HepG2 (cell line): ENCODE measurements around the gene LCAT. TPM values are rescaled to one million over a fixed set of nuclear protein-coding genes. Genes with fewer than 3 reads are reported as not detected.

Experiments used
- MAF1 ChIP-seq: sonication (generic); formaldehyde crosslinking; IDR thresholded peaks from 2 replicates; pipeline ENCODE4 v1.5.0; 2020; ENCODE audit warnings: missing genetic modification reagents, borderline replicate concordance
- MYNN ChIP-seq: sonication (generic); formaldehyde crosslinking; IDR thresholded peaks from 2 replicates; pipeline ENCODE4 v1.4.0; 2020; ENCODE audit warnings: mild to moderate bottlenecking, low read depth, missing genetic modification reagents
- NFATC3 ChIP-seq: sonication (generic); formaldehyde crosslinking; IDR thresholded peaks from 2 replicates; pipeline ENCODE4 v1.5.1; 2020; ENCODE audit warnings: mild to moderate bottlenecking, missing genetic modification reagents
- NONO ChIP-seq, 2 experiments: fragments of 450-650 bp in 1 of 2; sonication (generic) in 1 of 2; formaldehyde crosslinking in 1 of 2; IDR thresholded peaks in 1 of 2; conservative IDR thresholded peaks in 1 of 2; 2 replicates each; pipeline versions ENCODE4 v1.6.1 to v1.8.0; 2017 to 2022; ENCODE audit warnings: mild to moderate bottlenecking in 1 of 2, missing genetic modification reagents in 1 of 2, moderate library complexity in 1 of 2
- PAX8 ChIP-seq: sonication (generic); formaldehyde crosslinking; IDR thresholded peaks from 2 replicates; pipeline ENCODE4 v1.8.0; 2022; ENCODE audit warnings: mild to moderate bottlenecking, missing genetic modification reagents, borderline replicate concordance
- SCMH1 ChIP-seq: sonication (generic); formaldehyde crosslinking; IDR thresholded peaks from 2 replicates; pipeline ENCODE4 v1.9.0; 2021; ENCODE audit warnings: missing genetic modification reagents, mild to moderate bottlenecking, borderline replicate concordance
- SRSF9 ChIP-seq: fragments of 200-400 bp; formaldehyde crosslinking; IDR thresholded peaks from 2 replicates; pipeline ENCODE4 v1.6.1; 2018; ENCODE audit warnings: borderline replicate concordance, mild to moderate bottlenecking, low read depth, low read length; ENCODE audit not compliant: insufficient read depth, poor library complexity, severe bottlenecking
- ZFP82 ChIP-seq: sonication (generic); formaldehyde crosslinking; IDR thresholded peaks from 2 replicates; pipeline ENCODE4 v1.5.1; 2020; ENCODE audit warnings: mild to moderate bottlenecking, missing genetic modification reagents, borderline replicate concordance
- ZKSCAN5 ChIP-seq: sonication (generic); formaldehyde crosslinking; IDR thresholded peaks from 2 replicates; pipeline ENCODE4 v1.5.1; 2020; ENCODE audit warnings: mild to moderate bottlenecking, missing genetic modification reagents
- ZNF101 ChIP-seq: sonication (generic); formaldehyde crosslinking; IDR thresholded peaks from 2 replicates; pipeline ENCODE4 v1.4.0; 2020; ENCODE audit warnings: mild to moderate bottlenecking, low read depth, missing genetic modification reagents, borderline replicate concordance
- ZNF235 ChIP-seq: sonication (generic); formaldehyde crosslinking; IDR thresholded peaks from 2 replicates; pipeline ENCODE4 v1.8.1; 2023; ENCODE audit warnings: mild to moderate bottlenecking, missing genetic modification reagents, borderline replicate concordance
- ZNF274 ChIP-seq: sonication (generic); formaldehyde crosslinking; IDR thresholded peaks from 2 replicates; pipeline ENCODE4 v1.5.1; 2020; ENCODE audit warnings: mild to moderate bottlenecking, missing genetic modification reagents
- ZNF292 ChIP-seq: sonication (generic); formaldehyde crosslinking; IDR thresholded peaks from 2 replicates; pipeline ENCODE4 v1.8.1; 2022; ENCODE audit warnings: mild to moderate bottlenecking, low read depth, missing genetic modification reagents, borderline replicate concordance
- ZNF460 ChIP-seq: sonication (generic); formaldehyde crosslinking; IDR thresholded peaks from 2 replicates; pipeline ENCODE4 v1.5.1; 2020; ENCODE audit warnings: missing genetic modification reagents, mild to moderate bottlenecking, borderline replicate concordance
- ZNF674 ChIP-seq: sonication (generic); formaldehyde crosslinking; IDR thresholded peaks from 2 replicates; pipeline ENCODE4 v1.5.0; 2020; ENCODE audit warnings: low read depth, mild to moderate bottlenecking, missing genetic modification reagents
- ZSCAN22 ChIP-seq: sonication (generic); formaldehyde crosslinking; IDR thresholded peaks from 2 replicates; pipeline ENCODE4 v1.4.0; 2020; ENCODE audit warnings: mild to moderate bottlenecking, missing genetic modification reagents
- polyA plus RNA-seq, 8 experiments: library from polyadenylated mRNA; depleted of rRNA in 3 of 8; stranded (reverse) in 7 of 8; unstranded in 1 of 8; fragments of >200 nt; fragmentation: Illumina TruSeq in 4 of 8; extraction: Trizol in 4 of 8; gene quantifications; 2 replicates each; pipeline versions ENCODE4 v1.2.1 to v1.2.3, GENCODE V29; 2011 to 2016; ENCODE audit warnings: low read depth in 4 of 8, missing spikeins in 1 of 8, mixed read lengths in 1 of 8; ENCODE audit not compliant: insufficient read depth in 1 of 8
- total RNA-seq, 5 experiments: library from RNA; depleted of rRNA; stranded (reverse); fragments of >200 nt; fragmentation: Illumina TruSeq; extraction: Trizol; gene quantifications; 2 replicates each; pipeline ENCODE4 v1.2.3, GENCODE V29; 2016; ENCODE audit warnings: low read depth in 1 of 5
- TF ChIP-seq, protein P1 (sequence below): IDR thresholded peaks from 2 replicates; pipeline ENCODE4 v1.6.1; 2016
- TF ChIP-seq, protein P2 (sequence below): sonication (generic); formaldehyde crosslinking; IDR thresholded peaks from 2 replicates; pipeline ENCODE4 v1.4.0; 2020; ENCODE audit warnings: missing genetic modification reagents
- TF ChIP-seq, protein P3 (sequence below): sonication (generic); formaldehyde crosslinking; IDR thresholded peaks from 2 replicates; pipeline ENCODE4 v1.5.0; 2020; ENCODE audit warnings: mild to moderate bottlenecking, missing genetic modification reagents, moderate library complexity
- TF ChIP-seq, protein P4 (sequence below): sonication (generic); formaldehyde crosslinking; conservative IDR thresholded peaks from 2 replicates; pipeline ENCODE4 v1.4.0; 2020; ENCODE audit warnings: missing genetic modification reagents

Gene LCAT
- total and polyA plus RNA-seq, 2 of the 13 experiments (the other 11 are each of a cell fraction or from before 2014, with no cell fraction given), result 36.1 to 38.9 TPM

DNA sequence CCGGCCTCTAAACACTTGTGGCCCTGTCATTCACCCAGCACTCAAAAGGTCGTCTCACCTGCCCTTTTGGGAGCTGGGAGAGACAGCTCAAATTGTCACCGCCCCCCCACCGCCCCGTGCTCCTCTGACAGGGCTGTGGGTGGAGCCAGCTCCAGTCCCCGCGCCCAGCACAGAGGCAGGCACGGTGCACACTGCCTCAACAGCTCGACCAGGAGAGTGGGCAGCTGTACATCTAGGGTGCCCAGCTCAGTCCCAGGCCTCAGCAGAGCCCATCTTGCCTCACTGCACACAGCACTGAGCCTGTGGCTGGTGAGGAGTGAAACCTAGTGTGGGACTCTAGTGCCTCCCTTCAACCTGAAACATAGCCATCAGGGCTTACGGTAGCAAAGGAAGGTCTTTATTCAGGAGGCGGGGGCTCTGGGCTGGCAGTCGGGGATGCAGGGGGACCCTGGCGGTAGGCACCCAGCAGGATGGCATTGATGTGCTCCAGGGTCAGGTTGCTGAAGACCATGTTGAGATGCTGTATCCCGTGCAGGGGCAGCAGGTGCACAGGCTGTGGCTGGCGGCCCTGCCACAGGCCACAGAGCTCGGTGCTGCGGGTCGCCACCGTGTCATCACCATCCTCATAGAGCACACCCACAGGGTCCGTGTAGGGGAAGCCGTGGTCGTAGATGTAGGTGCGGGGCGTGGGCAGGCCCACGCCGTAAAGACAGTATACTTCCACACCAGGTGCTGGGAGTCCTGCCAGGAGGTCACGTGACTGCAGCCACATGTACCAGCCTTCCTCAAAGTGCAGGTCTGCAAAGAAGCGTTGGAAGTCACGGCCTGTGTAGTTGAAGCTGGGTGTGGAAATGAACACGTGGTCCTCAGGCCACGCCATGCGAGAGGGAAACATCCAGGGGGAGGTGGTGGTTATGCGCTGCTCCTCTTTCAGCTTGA, 4.1 kb downstream of the LCAT start (continued):
- TF ChIP-seq SRSF9 (no peak), ZSCAN22 (no peak), NFATC3 (no peak), PAX8 (no peak), ZNF674 (no peak), ZNF292 (CRISPR knock-in tag) (no peak), ZFP82 (CRISPR knock-in tag) (no peak), NONO (IDR thresholded peaks at IDR 0.05) (no peak), NONO (CRISPR knock-in tag; conservative IDR thresholded peaks at IDR 0.05) (0 out of 2 replicates have a peak, but pooled peaks have one; percentile 54), ZNF460 (CRISPR knock-in tag) (no peak), ZNF101 (CRISPR knock-in tag) (no peak), MAF1 (CRISPR knock-in tag) (no peak), MYNN (CRISPR knock-in tag) (no peak), ZNF235 (CRISPR knock-in tag) (no peak), SCMH1 (no peak), ZNF274 (CRISPR knock-in tag) (peak; percentile 64; the same call in 1 of the 2 replicates), ZKSCAN5 (CRISPR knock-in tag) (no peak)
- TF ChIP-seq, protein P1, sequence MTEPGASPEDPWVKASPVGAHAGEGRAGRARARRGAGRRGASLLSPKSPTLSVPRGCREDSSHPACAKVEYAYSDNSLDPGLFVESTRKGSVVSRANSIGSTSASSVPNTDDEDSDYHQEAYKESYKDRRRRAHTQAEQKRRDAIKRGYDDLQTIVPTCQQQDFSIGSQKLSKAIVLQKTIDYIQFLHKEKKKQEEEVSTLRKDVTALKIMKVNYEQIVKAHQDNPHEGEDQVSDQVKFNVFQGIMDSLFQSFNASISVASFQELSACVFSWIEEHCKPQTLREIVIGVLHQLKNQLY (CRISPR knock-in tag), result no peak
- TF ChIP-seq, protein P2, sequence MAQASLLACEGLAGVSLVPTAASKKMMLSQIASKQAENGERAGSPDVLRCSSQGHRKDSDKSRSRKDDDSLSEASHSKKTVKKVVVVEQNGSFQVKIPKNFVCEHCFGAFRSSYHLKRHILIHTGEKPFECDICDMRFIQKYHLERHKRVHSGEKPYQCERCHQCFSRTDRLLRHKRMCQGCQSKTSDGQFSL, result peak; percentile 85
- TF ChIP-seq, protein P3, sequence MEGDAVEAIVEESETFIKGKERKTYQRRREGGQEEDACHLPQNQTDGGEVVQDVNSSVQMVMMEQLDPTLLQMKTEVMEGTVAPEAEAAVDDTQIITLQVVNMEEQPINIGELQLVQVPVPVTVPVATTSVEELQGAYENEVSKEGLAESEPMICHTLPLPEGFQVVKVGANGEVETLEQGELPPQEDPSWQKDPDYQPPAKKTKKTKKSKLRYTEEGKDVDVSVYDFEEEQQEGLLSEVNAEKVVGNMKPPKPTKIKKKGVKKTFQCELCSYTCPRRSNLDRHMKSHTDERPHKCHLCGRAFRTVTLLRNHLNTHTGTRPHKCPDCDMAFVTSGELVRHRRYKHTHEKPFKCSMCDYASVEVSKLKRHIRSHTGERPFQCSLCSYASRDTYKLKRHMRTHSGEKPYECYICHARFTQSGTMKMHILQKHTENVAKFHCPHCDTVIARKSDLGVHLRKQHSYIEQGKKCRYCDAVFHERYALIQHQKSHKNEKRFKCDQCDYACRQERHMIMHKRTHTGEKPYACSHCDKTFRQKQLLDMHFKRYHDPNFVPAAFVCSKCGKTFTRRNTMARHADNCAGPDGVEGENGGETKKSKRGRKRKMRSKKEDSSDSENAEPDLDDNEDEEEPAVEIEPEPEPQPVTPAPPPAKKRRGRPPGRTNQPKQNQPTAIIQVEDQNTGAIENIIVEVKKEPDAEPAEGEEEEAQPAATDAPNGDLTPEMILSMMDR (CRISPR knock-in tag), result no peak
- TF ChIP-seq, protein P4, sequence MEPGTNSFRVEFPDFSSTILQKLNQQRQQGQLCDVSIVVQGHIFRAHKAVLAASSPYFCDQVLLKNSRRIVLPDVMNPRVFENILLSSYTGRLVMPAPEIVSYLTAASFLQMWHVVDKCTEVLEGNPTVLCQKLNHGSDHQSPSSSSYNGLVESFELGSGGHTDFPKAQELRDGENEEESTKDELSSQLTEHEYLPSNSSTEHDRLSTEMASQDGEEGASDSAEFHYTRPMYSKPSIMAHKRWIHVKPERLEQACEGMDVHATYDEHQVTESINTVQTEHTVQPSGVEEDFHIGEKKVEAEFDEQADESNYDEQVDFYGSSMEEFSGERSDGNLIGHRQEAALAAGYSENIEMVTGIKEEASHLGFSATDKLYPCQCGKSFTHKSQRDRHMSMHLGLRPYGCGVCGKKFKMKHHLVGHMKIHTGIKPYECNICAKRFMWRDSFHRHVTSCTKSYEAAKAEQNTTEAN (CRISPR knock-in tag), result no peak
